ENCODE data around the gene CASK.

DNA sequence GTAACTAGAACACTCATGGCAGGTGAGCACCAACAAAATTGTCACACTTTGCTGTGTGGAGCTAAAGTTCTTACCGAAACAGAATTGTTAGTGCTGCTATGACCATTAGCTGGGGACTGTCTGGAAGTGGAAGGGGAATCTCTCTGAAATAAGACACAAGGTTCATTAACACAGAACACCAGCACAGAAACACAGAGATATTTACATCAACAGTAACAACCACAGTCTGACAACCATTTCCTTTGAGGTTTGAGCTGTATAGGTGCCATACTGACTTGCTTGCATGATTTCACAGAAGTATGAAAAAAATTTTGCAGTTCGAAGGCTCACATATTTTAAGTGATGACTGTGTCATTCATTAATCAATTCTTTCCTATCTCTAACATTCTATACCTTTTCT lies 366.4 kb downstream of the CASK start:
- TF ChIP-seq, protein P1, sequence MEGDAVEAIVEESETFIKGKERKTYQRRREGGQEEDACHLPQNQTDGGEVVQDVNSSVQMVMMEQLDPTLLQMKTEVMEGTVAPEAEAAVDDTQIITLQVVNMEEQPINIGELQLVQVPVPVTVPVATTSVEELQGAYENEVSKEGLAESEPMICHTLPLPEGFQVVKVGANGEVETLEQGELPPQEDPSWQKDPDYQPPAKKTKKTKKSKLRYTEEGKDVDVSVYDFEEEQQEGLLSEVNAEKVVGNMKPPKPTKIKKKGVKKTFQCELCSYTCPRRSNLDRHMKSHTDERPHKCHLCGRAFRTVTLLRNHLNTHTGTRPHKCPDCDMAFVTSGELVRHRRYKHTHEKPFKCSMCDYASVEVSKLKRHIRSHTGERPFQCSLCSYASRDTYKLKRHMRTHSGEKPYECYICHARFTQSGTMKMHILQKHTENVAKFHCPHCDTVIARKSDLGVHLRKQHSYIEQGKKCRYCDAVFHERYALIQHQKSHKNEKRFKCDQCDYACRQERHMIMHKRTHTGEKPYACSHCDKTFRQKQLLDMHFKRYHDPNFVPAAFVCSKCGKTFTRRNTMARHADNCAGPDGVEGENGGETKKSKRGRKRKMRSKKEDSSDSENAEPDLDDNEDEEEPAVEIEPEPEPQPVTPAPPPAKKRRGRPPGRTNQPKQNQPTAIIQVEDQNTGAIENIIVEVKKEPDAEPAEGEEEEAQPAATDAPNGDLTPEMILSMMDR (conservative IDR thresholded peaks at IDR 0.05 in 1 of 2, IDR thresholded peaks at IDR 0.05 in 1 of 2; ENCODE audit: low read depth in 1 of 2, low read length in 2 of 2) = no peak
- no peak for TF ChIP-seq EZH2 (IDR thresholded peaks at IDR 0.05; ENCODE audit: low read length, missing control alignments)

Measured in fibroblast of lung (primary cell).